ENCODE results near the gene WDR59.

Gene WDR59

DNA sequence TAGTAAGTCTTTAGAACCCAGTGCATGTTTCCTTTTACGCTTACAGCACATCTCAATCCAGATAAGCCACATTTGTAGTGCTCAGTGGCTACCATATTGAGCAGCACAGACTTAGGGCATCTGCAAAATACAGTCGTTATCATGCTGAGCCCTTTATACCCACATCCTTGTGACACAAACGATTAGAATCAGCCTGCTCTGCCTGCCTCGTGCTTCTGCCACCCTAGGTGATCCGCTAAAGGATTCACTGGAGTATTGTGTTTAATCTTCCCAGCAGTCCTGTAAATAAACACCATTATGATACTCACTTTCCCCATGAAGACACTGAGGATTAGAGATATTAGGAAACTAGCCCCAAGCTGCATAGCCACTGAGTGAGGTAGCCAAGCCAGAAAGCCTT, 159.0 kb downstream of the WDR59 start:
- Histone ChIP-seq H3K36me3 (ENCODE audit: control insufficient read depth in 2 of 2, insufficient read depth in 1 of 2, low read length in 2 of 2) (no peaks in the 10 kb centered on the region), H3K9me3 (ENCODE audit: control insufficient read depth, insufficient read depth, low read depth, low read length) (no peaks in the 10 kb centered on the region), H3K4me3 (ENCODE audit: low read depth, low read length) (no peak overlapping the region), H3K4me1 (ENCODE audit: control insufficient read depth, insufficient read depth, low read length) (no peaks in the 10 kb centered on the region), H3K27ac (ENCODE audit: extremely low read depth, low read depth, low read length) (no peak overlapping the region)
- CTCF ChIA-PET, result interaction anchor here (1.1 kb wide), 1 partner anchor 12 kb away, joined by 3 read pairs; no protein-coding TSS in a partner anchor
- POLR2A ChIA-PET, result no interaction called here
- TF ChIP-seq ZFP3 (tag by site-specific recombination; IDR thresholded peaks at IDR 0.05; ENCODE audit: low read depth), result no peak
- TF ChIP-seq ZNF621 (tag by site-specific recombination; IDR thresholded peaks at IDR 0.05), result no peak
- no peak for TF ChIP-seq ZNF184 (tag by site-specific recombination; IDR thresholded peaks at IDR 0.05)
- TF ChIP-seq, protein P1, sequence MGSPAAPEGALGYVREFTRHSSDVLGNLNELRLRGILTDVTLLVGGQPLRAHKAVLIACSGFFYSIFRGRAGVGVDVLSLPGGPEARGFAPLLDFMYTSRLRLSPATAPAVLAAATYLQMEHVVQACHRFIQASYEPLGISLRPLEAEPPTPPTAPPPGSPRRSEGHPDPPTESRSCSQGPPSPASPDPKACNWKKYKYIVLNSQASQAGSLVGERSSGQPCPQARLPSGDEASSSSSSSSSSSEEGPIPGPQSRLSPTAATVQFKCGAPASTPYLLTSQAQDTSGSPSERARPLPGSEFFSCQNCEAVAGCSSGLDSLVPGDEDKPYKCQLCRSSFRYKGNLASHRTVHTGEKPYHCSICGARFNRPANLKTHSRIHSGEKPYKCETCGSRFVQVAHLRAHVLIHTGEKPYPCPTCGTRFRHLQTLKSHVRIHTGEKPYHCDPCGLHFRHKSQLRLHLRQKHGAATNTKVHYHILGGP (tag by site-specific recombination; IDR thresholded peaks at IDR 0.05), result no peak
- TF ChIP-seq, protein P2, sequence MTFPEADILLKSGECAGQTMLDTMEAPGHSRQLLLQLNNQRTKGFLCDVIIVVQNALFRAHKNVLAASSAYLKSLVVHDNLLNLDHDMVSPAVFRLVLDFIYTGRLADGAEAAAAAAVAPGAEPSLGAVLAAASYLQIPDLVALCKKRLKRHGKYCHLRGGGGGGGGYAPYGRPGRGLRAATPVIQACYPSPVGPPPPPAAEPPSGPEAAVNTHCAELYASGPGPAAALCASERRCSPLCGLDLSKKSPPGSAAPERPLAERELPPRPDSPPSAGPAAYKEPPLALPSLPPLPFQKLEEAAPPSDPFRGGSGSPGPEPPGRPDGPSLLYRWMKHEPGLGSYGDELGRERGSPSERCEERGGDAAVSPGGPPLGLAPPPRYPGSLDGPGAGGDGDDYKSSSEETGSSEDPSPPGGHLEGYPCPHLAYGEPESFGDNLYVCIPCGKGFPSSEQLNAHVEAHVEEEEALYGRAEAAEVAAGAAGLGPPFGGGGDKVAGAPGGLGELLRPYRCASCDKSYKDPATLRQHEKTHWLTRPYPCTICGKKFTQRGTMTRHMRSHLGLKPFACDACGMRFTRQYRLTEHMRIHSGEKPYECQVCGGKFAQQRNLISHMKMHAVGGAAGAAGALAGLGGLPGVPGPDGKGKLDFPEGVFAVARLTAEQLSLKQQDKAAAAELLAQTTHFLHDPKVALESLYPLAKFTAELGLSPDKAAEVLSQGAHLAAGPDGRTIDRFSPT (tag by site-specific recombination; IDR thresholded peaks at IDR 0.05), result no peak
- TF ChIP-seq GLI2 (tag by site-specific recombination; IDR thresholded peaks at IDR 0.05; ENCODE audit: borderline replicate concordance, low read depth), result no peak
- TF ChIP-seq ZNF791 (tag by site-specific recombination; IDR thresholded peaks at IDR 0.05), result no peak
- TF ChIP-seq ZNF777 (tag by site-specific recombination; IDR thresholded peaks at IDR 0.05; ENCODE audit: borderline replicate concordance), result no peak
- TF ChIP-seq ZNF155 (tag by site-specific recombination; IDR thresholded peaks at IDR 0.05), result no peak
- TF ChIP-seq ZNF423 (tag by site-specific recombination; IDR thresholded peaks at IDR 0.05), result no peak
- TF ChIP-seq ZNF140 (tag by site-specific recombination; IDR thresholded peaks at IDR 0.05), result no peak
- TF ChIP-seq ZNF138 (tag by site-specific recombination; IDR thresholded peaks at IDR 0.05; ENCODE audit: borderline replicate concordance), result no peak
- no peak for TF ChIP-seq ZNF37A (tag by site-specific recombination; IDR thresholded peaks at IDR 0.05)
- no peak for TF ChIP-seq ZNF660 (tag by site-specific recombination; IDR thresholded peaks at IDR 0.05)

DNA sequence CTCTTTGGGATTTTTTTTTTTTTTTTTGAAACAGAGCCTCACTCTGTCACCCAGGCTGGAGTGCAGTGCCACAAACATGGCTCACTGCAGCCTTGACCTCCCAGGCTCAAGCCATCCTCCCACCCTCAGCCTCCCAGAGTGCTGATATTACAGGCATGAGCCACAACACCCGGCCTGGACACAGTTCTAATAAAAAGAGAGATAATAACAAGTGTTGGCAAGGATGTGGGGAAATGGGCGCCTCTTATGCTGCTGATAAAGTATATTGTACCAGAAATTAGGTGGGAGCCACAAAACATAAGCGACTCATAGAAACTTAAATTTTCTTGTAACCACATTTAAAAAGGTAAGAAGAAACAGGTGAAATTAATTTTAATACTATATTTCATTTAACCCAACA, 159.9 kb downstream of the WDR59 start:
- Histone ChIP-seq H3K27ac (ENCODE audit: extremely low read depth, low read depth, low read length) (no peak overlapping the region), H3K4me1 (ENCODE audit: control insufficient read depth, insufficient read depth, low read length) (no peaks in the 10 kb centered on the region), H3K4me3 (ENCODE audit: low read depth, low read length) (no peak overlapping the region), H3K9me3 (ENCODE audit: control insufficient read depth, insufficient read depth, low read depth, low read length) (no peaks in the 10 kb centered on the region), H3K36me3 (ENCODE audit: control insufficient read depth in 2 of 2, insufficient read depth in 1 of 2, low read length in 2 of 2) (no peaks in the 10 kb centered on the region)
- ChIA-PET POLR2A (no interaction called here), CTCF (interaction anchor here (0.6 to 1.1 kb wide), 4 partner anchors 11 to 1174 kb away, joined by 3 read pairs; no protein-coding TSS in a partner anchor)
- TF ChIP-seq ZNF184 (tag by site-specific recombination; IDR thresholded peaks at IDR 0.05) (peak; percentile 86; the same call in 1 of the 2 replicates), ZNF10 (tag by site-specific recombination; IDR thresholded peaks at IDR 0.05) (no peak)

Data from HEK293 (cell line).